Occipital lobe (tissue), 2 donors: ENCODE data around the gene ANKRD13A. TPM values are rescaled to one million over a fixed set of nuclear protein-coding genes. Genes with fewer than 3 reads are reported as not detected.
"Not testable (repeated sequence)": the region's sequence is repeated elsewhere in the genome, so short reads cannot be mapped to it uniquely, and the experiment has no call there.

Source experiments
- DNase-seq: peaks from one replicate; lab custom pipeline; 2025; lab: John Stamatoyannopoulos, UW
- total RNA-seq: library from RNA; depleted of rRNA; stranded (reverse); fragments of >200 nt; gene quantifications from one replicate; pipeline ENCODE4 v1.2.3, GENCODE V29; 2014

The ANKRD13A gene
- total RNA-seq, 1 donor from 2014 or later, result 20.6 TPM

- no peak for DNase-seq
Observed at GRCh38 chr12:109983432-109984142, 15.6 kb upstream of the ANKRD13A start.

GRCh38 chr12:109986236-109986635, 13.0 kb upstream of the ANKRD13A start:
- DNase-seq, result not testable (repeated sequence)

GRCh38 chr12:109987615-109988014, 11.6 kb upstream of the ANKRD13A start:
- DNase-seq, result no peak

DNA sequence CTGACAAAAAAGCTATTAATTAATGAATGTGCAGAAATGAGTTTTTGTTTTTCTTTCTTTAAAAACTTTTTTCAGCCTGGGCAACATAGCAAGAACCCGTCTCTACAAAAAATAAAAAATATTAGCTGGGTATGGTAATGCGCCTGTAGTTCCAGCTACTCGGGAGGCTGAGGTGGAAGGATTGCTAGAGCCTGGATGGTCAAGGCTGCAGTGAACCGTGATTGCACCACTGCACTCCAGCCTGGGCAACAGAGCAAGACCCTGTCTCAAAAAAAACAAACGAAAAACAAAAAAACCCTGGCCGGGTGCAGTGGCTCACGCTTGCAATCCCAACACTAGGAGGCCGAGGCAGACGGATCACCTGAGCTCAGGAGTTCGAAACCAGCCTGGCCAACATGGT, 11.0 kb upstream of the ANKRD13A start:
- no peak for DNase-seq

GRCh38 chr12:109988903-109989302, 10.3 kb upstream of the ANKRD13A start:
- DNase-seq, result no peak

DNA sequence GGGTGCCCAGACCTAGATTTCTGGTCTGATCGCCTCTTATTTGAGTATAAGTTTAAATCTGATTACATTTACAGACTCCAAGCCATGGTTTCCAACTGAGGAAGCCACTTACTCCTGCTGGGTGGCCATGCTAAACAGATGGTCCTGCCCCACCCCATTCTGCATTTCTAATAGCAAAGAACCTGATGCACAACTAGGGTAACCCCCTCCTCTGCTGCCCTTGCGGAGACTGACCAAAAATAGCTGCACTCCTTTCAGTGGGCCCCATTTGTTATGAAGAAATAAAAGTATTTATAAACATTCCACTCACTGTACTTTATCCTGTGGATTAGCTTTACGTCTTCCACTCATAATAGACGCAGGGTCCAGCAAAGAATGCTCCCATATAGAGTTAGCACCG, 9.8 kb upstream of the ANKRD13A start:
- DNase-seq, result no peak

GRCh38 chr12:109991586-109991985, 7.6 kb upstream of the ANKRD13A start:
- no peak for DNase-seq

GRCh38 chr12:109993091-109993490, 6.1 kb upstream of the ANKRD13A start:
- no peak for DNase-seq

DNA sequence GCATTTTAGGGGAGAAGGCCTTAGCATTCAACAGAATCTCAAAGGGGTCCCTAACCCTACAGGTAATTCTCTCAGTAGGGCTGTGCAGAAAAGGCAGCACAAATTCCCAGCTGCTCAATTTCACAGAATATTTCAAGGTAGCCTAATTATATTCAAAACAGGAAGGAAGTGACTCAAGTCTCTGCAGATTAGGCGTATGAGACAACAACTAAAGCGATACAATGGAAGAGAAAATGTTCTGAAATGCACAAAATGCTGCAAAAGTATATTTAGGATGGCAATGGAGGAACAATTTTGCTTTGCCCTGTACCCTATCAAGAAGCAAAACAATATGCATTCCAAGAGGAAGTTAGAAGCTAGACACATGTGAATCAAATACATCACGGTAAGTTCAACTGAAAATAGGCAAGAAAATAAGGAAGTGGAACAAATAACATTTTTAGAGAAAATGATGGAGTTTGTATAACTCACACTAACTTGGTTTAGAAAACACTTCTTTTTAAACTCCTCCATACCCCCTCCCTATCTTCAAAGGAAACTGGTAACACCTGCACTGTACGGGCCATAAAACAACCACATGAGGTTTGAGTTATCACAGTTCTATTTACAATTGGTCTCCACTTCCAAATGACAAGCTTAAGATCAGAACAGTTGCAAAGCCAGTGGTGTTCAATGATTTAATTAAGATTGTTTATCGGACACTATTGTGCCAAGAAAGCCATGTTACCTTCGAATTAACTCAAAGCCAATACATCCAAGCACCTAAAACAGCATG, 4.6 kb upstream of the ANKRD13A start:
- no peak for DNase-seq

DNA sequence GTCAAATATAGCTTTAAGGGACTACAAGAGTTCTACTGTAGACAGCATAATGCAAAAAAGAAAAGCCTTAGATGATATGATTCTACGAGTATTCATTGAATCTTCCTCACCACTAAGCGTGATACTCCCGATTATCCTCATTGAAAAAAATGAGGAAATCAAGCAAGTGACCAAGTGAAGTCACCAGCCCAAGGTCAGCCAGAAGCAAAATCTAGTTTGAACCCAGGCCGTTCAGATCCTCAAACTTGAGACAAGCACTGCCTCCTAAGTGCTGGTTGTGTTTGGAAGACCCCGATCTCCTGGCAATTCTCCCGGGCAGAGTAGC, 3.9 kb upstream of the ANKRD13A start:
- no peak for DNase-seq

- peak; percentile 90 for DNase-seq
Observed at GRCh38 chr12:109995686-109996482, 3.3 kb upstream of the ANKRD13A start, which contains the start of gene GIT2. Gene GIT2, minus strand, starts transcription at chr12:109996368. Its CDS starts 144 bp downstream, at chr12:109996224.

DNA sequence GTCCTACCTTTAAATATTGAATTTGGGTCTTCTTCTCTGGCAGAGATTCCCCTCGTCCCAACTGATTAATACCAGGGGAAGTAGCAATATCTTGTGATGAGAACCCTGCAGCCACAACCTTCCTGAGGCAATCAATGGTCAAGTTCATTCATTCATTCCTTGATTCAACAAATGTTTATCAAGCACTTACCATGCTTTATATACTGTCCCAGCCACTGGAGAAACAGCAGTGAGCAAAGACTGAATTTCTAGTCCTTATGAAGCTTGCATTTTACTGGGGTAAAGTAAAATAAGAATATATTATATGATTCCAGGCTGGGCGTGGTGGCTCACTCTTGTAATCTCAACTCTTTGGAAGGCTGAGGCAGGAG, 2.8 kb upstream of the ANKRD13A start:
- no peak for DNase-seq

DNA sequence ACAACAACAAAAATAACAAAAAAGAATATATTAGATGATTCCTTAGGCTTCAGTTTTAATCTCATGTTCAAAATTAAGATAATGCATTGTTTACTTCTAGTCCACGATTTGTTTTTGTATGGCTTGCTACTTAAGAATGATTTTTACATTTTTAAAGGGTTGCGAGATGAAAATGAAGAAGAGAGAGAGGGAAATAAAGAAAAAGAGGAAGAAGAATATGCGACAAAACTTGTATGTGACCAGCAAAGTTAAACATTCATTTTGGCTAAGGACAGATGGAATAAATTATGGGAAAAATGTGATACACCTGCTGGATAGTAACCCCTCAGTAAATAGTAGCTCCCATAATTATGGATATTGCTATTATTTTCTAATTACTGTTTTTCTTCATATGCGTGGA, 1.8 kb upstream of the ANKRD13A start:
- DNase-seq, result no peak

GRCh38 chr12:109998241-109998903, 858 bp upstream of the ANKRD13A start:
- no peak for DNase-seq

DNA sequence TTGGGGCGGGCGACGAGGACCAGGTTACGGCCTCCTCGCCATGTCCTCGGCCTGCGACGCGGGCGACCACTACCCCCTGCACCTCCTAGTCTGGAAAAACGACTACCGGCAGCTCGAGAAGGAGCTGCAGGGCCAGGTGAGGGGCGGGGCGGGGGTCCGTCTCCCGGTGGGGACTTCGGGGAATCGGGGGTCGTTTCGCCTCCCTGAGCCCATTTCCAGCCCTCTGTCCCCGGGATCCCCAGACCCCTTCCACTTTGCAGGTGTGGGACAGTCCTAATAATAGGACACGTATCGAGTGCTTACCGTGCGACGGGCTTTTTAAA, 380 bp downstream of the ANKRD13A start:
- DNase-seq, result no peak

DNA sequence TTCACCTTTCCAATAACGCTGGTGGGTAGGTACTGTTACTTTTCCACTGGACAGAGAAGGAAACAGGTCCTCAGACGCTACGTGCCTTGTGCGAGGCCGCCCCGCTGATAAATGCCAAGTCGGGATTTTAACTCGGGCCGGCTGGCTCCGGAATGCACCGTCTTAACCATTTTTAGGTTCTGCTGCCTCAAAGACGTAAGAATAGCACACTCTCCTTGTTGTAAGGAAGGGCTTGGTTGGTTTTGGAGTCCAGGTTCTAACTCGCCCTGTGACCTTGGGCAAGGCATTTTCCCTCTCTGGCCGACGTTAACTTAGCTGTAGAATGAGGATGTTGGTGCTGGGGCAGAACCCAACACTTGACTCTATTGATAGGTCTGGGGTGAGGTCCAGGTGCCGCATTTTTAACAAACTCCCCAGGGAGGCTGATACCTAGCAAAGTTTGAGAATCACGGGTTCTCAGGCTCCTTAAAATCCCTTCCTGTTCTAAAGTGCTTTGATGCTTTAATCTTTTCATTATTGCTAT, 814 bp downstream of the ANKRD13A start:
- no peak for DNase-seq

DNA sequence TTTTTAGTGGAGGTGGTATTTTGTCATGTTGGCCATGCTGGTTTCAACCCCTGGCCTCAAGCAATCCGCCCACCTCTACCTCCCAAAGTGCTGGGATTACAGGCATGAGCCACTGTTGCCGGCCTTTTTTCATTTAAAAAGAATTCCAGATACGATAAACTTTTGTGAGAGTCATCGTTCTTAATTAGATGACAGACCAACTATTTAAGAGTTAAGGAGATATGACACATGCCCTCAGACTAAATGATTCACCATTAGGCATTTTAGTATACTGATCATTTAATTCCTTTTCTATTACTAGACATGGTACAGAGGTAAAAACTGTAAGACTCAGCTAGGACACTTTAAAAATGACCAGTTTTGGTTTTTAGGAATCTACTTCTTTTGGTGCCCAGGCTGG, 2.4 kb downstream of the ANKRD13A start:
- DNase-seq, result no peak

GRCh38 chr12:110002676-110003515, 3.7 kb downstream of the ANKRD13A start:
- DNase-seq, result no peak

DNA sequence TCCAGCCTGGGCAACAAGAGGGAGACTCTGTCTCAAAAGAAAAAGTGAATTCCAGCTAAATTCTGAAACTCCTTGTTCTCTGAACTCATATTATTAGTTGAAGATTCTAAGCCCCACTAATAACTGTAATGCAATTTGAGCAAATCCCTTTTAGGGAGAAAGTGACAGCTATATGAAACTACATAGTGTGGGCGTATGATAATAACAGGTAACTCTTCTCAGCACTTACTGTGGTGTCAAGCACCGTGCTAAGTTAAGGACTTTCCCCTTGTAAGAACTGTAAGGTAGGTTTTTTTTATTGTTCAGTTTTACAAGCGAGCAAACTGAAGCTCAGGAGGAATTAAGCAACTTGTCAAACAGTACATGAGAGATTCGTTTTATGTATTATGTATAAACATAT, 5.4 kb downstream of the ANKRD13A start:
- DNase-seq, result no peak

GRCh38 chr12:110005319-110005973, 6.2 kb downstream of the ANKRD13A start:
- no peak for DNase-seq
